Left cardiac atrium (tissue), 4 donors: ENCODE data around the gene AUTS2. TPM values are rescaled to one million over a fixed set of nuclear protein-coding genes. Genes with fewer than 3 reads are reported as not detected.

ENCODE experiments used
- ATAC-seq, 2 donors: fragments of 200-7000 bp; cut with Tn5 transposase; one replicate each; pipeline ENCODE4 v1.9.1; 2020; ENCODE audit warnings: mild to moderate bottlenecking in 2 of 2, moderate library complexity in 2 of 2
- DNase-seq: peaks from one replicate; pipeline ENCODE4 v3.0.0-alpha.2; 2020
- intact Hi-C, 2 donors: fragments of 100-400 bp; cut with DNase I; formaldehyde crosslinking; loops; one replicate each; pipeline versions ENCODE4 v1.14.1 to v1.15.1; 2022 to 2023
- total RNA-seq, 2 donors: library from RNA; stranded (reverse); fragmentation: NEBNext Ultra II Directional; extraction: Animal tissue kit (Norgen Biotek cat#: 25700); gene quantifications; one replicate each; pipeline ENCODE4 v1.2.1, GENCODE V29; 2021
- donor health status: DM: no; HTN: yes; CAD: no.
- donor health status: DM: no; HTN: yes; CAD: no; lungs with severe emphysema.
- donor health status: DM: yes; HTN: yes; CAD: no.
- donor health status: Dilated cardiomyopathy.

The AUTS2 gene
- total RNA-seq, 2 donors from 2014 or later: 10.5 to 15.2 TPM

DNA sequence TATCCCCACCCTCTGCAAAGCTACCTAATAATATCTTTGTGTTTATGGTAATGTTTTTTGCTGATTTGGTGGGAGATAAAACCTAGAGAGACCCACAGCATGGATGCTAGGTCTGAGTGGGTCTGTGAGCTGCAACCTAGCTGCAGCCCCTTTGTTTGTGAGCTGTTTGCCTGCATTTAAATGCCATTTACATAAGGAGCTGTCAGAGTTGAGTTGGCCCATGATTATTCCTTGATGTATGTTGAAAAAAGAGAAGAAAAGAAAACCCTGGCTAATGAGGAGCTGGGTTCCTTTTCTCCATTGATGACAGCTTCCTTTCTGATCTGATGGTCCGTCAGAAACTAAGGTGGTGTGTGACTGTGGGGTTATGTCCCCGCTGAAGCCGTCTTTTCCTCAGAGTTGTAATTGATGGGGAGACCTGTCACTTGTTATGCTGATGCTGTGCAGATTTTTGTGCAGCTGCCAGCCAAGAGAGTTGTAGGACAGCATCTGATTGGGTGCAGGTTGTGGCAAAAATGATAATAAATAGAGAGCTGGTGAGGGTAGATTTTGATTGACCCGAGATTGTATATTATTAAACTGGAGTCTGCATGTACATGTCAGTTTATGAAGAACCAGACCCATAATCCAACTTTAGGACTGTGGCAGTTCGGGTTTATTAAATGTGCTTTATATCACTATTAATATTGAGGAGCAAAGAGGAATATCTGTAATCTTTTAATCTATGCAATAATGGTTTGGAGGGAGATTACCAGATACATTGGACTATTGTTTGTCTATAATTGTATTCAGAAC, 219.8 kb downstream of the AUTS2 start:
- intact Hi-C loops: loop anchor here in 1 of 2 donors (10.0 kb wide), 1 partner anchor 223 kb away; the partner anchor contains the start of gene AUTS2
- no peak for DNase-seq
- no peak for ATAC-seq

DNA sequence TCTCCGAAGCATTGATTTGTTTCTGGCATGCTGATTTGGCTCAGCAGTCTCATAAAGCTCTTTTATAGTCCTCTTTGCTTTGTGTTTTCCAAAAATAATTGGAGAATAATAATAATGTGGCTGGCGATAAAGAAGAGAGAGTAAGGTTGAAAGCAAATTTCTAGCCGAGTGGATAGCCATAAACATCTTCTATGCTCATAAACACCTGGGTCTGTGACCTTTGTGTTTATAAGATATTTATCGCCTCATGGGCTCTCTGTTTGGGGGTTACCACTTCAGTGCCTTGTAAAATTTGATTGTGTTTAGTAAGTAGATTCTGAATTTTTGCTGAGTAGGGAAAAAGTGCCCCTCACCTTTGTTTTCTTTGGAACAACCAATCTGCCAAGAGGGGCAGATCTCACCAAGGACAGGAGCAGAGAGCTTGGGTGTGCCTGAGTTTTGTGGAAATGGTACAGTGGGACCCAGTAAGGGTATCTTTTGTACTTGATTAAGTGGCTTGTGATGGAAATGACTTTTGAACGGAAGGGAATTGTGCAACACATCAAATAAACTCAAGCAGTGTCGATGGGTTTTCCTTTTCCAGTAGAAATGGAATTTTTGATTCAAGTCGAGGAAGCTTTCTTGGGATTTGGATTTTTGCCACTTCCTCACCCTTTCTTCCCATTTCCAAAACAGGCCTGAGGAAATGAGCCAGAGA, 220.5 kb downstream of the AUTS2 start:
- ATAC-seq: no peak
- intact Hi-C loops: loop anchor here in 1 of 2 donors (10.0 kb wide), 1 partner anchor 224 kb away; the partner anchor contains the start of gene AUTS2
- no peak for DNase-seq

DNA sequence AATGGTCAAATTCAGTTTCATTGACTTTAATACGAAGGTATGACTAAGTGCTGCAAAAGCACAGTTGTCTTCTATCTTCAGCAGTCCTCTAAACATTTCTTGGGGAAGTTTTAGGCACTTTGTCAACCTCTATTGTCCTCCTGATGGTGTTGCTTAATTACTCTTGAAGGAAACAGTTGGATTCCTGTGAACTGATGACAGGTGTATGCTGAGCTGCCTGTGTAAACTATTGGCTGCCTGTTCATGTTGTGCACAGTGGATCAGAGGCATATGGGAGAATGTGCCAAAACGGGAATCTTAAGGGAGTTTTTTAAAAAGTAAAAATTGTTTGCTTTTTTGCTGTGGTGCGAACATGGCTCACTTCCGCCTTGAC, 221.0 kb downstream of the AUTS2 start:
- DNase-seq (no peak), ATAC-seq (no peak)
- intact Hi-C loops: loop anchor here in 1 of 2 donors (10.0 kb wide), 1 partner anchor 225 kb away; the partner anchor contains the start of gene AUTS2

DNA sequence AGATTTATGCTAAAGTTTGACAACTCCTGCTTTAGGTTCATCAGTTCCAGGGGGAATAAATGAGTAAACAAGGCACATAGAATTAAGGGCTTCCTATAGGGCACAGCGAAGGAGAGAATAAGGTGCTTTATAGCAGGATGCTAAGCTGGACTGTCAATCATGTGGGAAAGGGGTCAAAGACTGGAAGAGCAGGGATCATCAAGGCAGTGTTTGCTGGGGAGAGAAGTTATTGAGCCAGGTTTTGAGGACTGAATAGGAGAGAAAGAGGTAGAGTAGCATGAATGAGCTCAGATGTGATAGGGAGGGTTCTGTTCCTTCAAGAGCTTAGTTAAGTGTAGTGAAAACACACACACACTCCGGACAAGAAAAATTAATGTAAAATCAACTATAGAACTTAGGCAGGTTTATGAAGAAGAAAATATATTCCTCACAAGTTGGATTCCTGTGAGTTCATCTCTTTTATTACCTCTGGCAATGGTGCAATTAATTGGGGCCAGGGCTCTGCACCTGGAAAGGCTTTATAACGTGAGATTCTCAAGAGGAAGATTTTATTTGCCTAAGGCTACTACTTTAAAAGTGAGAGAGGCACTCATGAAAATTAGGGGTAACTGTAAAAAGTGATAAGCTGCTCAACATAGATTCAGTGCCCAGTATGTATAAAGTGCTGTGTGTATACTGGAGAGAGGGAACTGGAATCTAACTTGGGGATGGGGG, 222.4 kb downstream of the AUTS2 start:
- intact Hi-C loops: no loop called here
- DNase-seq: no peak
- no peak for ATAC-seq

DNA sequence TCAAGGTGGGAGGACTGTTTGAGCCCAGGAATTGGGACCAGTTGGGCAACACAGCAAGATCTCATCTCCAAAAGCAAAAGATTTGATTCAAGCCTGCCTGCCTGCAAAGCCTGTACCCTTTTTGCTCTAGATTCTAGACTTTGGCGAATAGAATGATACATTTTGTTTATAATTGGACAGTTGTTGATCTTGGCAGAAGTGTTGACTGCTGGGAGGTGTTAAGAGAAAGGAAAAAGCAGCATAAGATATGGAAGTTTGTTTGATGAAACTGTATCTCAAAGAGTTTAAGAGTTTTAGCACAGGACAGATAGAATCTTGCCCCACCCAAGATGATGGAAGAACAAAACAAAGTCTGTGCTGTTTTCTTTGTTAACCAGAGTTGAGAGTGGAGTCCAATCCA, 224.1 kb downstream of the AUTS2 start:
- DNase-seq: no peak
- ATAC-seq: no peak
- intact Hi-C loops: no loop called here

DNA sequence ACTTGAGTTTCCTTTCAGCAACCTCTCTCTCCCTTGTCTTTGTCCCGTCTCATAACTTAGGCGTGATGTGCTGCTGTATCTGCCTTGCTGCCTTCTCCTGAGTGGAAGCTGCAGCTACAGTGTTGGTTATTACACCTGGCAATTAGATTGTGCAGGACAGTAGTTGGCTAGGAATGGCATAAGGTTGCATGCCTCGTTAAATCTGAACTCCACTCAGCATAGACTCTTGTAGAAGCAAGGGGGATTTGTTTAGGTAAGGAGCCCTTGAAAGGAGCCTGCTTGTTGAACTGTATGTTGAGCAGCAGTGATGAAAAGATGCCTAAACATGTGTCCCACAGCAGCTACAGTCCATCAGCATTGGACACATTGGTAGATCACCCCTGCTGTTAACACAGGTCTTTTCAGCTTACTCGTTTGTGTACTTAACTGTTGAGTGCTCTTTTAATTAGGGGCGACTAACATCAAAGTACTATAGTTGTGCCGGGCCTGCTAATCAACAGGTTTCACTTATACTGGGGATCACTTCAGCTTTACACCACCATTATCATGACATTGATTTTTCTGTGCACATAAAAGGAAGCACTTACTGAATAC, 225.0 kb downstream of the AUTS2 start:
- intact Hi-C loops: no loop called here
- ATAC-seq: no peak
- no peak for DNase-seq

DNA sequence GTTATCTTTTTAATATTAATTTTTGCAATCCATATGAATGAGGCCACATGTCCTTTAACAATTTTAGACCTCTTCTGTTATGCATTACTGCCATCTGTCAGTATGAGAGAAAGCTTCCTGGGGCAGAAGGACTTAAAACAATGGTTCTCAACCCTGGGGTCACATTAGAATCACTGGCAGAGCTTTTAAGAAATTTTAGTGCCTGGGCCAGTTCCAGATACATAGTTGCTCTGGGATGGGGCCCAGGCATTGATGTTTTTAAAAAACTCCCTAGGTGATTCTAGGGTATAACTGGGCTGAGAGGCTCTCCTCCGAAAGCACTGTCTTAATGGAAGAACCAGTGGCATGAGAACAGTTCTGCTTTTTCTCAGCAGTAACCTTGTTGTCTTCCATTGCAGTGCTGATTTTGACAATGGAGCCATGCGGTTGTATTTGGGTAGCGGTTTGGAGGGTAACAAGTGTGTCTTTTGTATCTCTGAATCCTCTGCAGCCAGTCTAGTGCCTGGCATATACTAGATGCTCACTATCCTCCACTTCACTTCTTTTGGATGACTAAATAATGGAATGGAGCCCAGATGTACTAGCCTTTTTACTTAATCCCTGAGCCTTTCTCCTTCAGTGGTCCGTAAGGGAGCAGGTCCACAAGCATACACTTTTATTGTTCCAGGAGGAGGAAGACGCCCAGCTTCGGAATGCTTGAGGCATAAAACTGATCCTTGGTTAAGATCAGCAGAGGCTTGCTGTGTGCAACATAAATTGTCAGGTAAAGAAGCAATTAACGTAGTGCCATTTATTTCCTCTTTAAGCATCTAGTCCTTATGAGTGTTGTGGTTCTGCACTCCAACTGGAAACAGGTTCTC, 227.1 kb downstream of the AUTS2 start:
- intact Hi-C loops: no loop called here
- ATAC-seq: no peak
- no peak for DNase-seq

DNA sequence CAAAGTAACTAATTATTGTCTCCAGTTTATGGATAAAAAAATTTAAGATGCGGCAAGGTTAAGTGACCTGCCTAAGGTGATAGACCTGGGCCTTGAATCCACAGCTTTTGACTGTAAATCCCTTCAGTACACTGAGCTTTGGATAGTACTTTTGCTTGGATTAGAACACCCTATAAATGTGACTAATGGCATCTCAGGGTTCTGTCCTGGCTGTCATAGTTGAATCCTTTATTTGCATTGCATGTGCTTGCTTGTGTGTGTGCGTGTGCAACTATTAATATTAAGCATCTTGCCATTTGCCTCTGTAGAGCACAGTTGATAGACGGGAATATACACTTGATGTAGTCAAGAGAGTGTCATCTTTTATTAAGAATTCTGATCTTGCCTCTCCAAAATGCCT, 228.0 kb downstream of the AUTS2 start:
- DNase-seq: no peak
- no peak for ATAC-seq
- intact Hi-C loops: no loop called here

DNA sequence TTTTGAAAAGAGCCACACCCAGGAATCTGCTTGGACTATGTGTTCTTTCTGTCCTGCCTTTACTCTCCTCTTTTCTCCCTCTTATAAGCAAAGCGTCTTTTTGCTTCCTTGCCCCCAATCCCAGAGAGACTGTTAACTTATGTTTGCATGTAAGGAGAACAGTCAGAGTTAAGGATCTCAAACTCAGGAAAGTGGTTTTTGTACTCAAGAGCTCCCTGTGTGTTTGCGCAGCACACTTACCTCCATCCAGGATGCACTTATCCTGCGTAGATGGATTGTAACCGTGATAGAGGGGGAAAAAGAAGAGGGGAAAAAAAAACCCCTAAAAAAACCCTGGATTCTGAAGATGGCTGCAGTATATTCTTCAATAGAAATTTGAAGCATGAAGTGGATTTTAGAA, 228.9 kb downstream of the AUTS2 start:
- DNase-seq (no peak), ATAC-seq (no peak)
- intact Hi-C loops: no loop called here

DNA sequence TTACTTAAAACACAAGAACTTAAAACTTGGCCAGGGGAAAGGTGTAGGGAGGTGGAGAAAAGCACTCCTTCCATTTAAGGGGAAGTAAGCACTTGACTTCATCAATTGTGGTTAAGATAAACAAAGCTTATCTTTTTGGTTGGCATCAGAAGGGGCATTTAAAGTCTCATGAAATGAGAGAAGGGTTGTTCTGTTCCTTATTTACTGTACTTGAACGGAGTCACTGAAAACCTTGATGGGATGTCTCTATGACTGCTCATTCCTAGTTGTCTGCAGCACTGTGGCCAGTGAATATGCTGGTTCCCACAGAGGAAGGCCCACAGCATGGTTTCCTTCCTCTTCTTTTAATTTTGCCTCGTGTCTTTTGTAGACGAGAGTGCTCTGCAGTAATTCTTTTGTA, 229.3 kb downstream of the AUTS2 start:
- intact Hi-C loops: no loop called here
- DNase-seq (no peak), ATAC-seq (no peak)

DNA sequence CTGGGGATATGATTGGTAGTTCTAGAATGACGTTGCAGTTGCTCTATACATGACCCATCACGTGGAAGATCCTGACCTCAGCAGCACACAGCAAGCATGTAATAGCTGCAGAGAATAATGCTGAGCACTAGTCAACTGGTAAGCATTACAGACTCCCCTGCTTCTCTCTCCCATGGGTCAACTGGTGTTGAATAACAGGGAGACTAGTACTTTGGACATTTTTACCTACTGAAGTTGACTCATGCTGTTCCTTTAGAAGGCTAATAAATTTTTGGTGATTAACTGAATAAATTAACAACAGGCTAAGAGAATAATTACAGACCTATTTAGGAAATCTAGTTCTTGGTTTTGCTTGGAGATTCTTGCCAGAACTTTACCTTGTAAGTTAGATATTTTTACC, 234.1 kb downstream of the AUTS2 start:
- DNase-seq (no peak), ATAC-seq (no peak)
- intact Hi-C loops: no loop called here

DNA sequence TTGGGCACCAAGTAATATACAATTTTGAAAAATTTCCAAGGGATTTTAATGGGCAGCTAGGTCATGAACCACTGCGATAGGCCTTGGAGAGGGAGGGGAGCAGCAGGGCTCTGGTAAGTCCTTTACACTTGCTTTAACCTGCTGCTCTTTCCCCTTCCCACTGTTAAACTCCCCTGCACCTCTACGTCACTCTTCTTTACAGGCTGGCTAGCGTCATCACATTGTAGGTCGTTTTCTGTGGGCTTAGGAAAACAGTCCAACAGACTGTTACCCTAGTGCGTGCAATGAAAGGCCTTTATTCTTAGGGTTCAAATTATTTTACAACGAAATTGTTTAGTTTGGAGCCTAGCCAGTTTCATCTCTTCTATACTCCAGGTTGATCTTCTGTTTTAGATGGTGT, 235.7 kb downstream of the AUTS2 start:
- DNase-seq (no peak), ATAC-seq (no peak)
- intact Hi-C loops: no loop called here

DNA sequence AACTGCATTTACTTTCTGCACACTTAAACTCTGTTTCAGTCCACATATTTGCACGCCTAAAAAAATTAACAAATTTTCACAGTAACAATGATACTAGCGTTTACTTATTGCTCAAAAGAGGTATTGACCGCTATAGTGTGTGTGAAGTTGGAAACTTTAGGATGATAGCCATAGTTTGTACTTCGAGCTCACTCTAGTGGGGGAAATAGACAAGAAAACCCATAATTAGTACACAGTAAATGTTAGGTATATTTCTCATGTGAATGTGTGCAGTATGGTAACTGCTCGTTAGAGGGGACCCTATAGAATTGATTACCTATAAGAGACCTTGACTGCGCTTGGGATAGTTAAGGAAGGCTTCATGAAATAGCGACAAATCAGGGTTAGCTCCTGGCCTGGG, 238.4 kb downstream of the AUTS2 start:
- intact Hi-C loops: no loop called here
- ATAC-seq: no peak
- no peak for DNase-seq

DNA sequence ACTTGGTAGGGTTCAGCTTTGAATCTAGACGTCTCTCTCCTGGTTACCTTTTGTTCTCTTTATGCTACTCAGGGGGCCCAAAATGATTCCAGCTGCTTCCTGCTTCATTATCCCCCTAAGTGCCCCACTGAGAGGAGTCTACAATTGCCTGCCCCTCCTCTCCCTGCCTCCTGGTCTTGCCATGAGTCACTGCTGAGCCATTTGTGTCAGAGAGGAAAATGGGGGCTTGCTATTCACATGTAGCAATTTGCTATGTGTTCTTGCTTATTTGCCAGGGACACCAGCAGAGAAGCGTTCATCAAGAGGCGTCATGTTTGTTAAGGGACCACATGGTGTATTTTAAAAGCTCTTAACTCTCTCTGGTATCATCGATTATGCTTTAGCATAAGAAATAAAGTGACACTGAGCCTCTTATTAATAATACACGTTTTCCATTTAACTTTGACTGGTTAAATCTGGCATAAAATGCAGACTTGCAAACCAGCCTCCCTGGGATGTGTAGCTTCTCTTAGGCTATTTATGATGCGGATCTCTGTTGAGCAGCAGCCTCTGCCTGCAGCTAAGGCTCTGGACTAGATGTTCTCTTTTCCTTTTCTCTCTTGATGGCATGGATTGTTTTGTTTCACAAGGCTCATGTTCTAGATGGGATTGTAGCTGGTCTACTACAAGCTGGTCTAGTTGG, 239.3 kb downstream of the AUTS2 start:
- ATAC-seq (no peak), DNase-seq (no peak)
- intact Hi-C loops: no loop called here

DNA sequence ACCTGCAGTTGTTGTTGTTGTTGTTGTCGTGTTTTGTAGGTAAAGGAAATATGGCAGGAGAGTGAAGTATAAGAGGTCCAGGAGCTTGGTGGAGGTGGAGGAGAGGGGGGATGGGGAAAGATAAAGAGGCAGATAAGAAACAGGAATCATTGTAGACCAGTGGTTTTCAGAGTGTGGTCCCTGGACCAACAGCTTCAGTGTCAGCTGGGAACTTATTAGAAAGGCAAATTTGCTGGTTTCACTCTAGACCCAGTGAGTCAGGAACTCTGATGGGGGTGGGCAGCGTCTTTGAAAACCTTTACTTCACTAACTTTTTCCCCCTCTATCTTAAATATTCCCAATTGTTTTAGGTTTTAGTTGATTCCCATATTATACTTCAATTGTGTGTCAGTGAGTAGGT, 241.5 kb downstream of the AUTS2 start:
- DNase-seq: no peak
- ATAC-seq: no peak
- intact Hi-C loops: no loop called here

DNA sequence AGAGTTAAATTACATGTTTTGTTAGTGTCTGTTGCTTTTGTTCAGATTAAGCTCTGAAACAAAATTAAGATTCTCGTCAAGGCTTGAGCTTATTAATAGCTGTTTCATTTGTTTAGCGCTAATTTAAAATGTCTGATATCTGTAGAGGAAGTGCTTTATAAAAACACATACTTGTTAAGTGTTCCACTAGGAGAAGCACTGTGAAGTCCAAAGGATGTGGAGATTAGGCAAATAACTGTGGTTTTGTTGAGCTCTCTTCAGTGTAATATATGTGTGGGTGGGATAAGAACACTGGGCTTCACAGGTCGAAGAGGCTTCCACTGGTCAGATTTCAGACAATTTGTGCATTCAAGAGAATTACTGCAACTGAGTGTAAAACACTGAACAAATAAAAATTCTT, 242.0 kb downstream of the AUTS2 start:
- DNase-seq (no peak), ATAC-seq (no peak)
- intact Hi-C loops: no loop called here

DNA sequence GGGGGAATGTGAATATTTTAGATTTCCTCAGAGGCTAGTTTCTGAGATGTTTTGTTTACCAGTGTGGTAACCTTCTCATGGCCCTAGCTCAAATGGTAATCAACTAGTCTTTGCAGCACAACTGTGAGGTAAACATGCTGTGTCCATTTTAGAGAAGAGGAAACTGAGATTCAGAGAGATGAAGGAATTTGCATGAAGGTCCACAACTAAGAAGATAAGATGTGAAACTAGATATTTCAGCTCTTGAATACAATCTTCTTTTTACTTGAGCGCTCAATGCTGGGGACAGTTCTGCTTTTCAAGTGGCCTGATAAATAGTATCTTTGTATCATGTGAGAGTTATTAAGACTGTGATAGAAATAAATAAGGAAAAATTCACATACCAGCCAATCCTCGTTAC, 245.4 kb downstream of the AUTS2 start:
- intact Hi-C loops: no loop called here

DNA sequence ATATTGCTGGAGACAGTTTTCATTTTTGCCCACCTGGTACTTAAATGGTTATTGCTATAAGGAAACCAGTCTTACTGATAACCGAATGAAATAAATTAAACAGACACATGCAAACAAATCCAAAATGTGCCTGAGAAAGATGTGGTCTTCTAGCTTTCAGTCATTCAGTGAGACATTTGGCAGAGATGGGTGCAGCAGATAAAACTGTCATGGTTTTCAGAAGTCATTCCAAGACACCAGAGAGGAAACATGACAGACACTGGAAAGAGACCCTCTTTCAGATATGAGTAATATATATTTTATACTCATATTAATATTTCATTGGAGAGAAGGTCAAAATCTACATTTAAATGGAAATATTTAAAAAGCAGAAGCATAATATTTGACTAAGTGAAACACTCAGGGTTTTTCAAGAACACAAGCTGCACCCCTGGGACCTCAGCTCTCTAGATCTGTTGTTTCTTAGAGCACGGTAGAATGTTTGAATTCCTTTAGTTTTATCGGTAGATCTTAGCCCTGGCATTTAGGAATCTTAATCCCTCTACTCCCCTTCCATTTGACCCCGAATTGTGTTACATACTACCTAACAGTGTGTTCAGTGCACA, 246.1 kb downstream of the AUTS2 start:
- ATAC-seq (no peak), DNase-seq (no peak)
- intact Hi-C loops: no loop called here

More for the DNA sequence above, 245.4 kb downstream of the AUTS2 start:
- ATAC-seq (no peak), DNase-seq (no peak)
